AG04450 (cell line): ENCODE measurements around the gene UBE2H. TPM values are rescaled to one million over a fixed set of nuclear protein-coding genes. Genes with fewer than 3 reads are reported as not detected.

Source experiments
- CTCF ChIA-PET: fragments of 300-600, 350-600 bp; formaldehyde crosslinking; extraction: SDS; loops from one replicate; lab custom pipeline; 2022; ENCODE audit warnings: antibody characterized with exemption, inconsistent platforms; lab: Charles Lee
- POLR2A ChIA-PET: fragments of 350-600 bp; formaldehyde crosslinking; extraction: SDS; loops from one replicate; lab custom pipeline; 2021; ENCODE audit warnings: antibody characterized with exemption, inconsistent platforms; lab: Yijun Ruan, JAX
- DNase-seq: peaks from one replicate; pipeline ENCODE4 v3.0.0-alpha.2; 2011; ENCODE audit warnings: low read depth, low spot score
- H3K27ac ChIP-seq: one replicate; pipeline ENCODE4 v1.5.1; 2012; ENCODE audit warnings: low read depth, low read length, control low read depth
- H3K27me3 ChIP-seq: one replicate; pipeline ENCODE4 v1.6.0; 2012; ENCODE audit warnings: low read length; ENCODE audit not compliant: control insufficient read depth, insufficient read depth
- H3K4me3 ChIP-seq: 2 replicates; pipeline ENCODE4 v1.5.1; 2011; ENCODE audit warnings: mild to moderate bottlenecking, low read depth, low read length, control low read depth
- H3K9me3 ChIP-seq: 2 replicates; pipeline ENCODE4 v1.5.1; 2012; ENCODE audit warnings: low read length; ENCODE audit not compliant: control insufficient read depth, insufficient read depth
- polyA plus RNA-seq: library from polyadenylated mRNA; depleted of rRNA; stranded (reverse); fragments of >200 nt; gene quantifications from 2 replicates; pipeline ENCODE4 v1.2.3, GENCODE V29; 2011
- TF ChIP-seq, protein P1 (sequence below): IDR thresholded peaks from 2 replicates; pipeline ENCODE4 v1.5.1; 2011; ENCODE audit warnings: low read depth, low read length, control low read depth, inconsistent platforms

UBE2H gene
- polyA plus RNA-seq, 1 experiment, result 180 TPM

- Histone ChIP-seq H3K27me3 (no peaks in the 10 kb centered on the region), H3K4me3 (no peak overlapping the region), H3K27ac (no peak overlapping the region), H3K9me3 (no peaks in the 10 kb centered on the region)
- no peak for DNase-seq
- ChIA-PET CTCF (no interaction called here), POLR2A (interaction anchor here (0.5 kb wide), 1 partner anchor 660 kb away, joined by 3 read pairs; no protein-coding TSS in a partner anchor)
- TF ChIP-seq, protein P1, sequence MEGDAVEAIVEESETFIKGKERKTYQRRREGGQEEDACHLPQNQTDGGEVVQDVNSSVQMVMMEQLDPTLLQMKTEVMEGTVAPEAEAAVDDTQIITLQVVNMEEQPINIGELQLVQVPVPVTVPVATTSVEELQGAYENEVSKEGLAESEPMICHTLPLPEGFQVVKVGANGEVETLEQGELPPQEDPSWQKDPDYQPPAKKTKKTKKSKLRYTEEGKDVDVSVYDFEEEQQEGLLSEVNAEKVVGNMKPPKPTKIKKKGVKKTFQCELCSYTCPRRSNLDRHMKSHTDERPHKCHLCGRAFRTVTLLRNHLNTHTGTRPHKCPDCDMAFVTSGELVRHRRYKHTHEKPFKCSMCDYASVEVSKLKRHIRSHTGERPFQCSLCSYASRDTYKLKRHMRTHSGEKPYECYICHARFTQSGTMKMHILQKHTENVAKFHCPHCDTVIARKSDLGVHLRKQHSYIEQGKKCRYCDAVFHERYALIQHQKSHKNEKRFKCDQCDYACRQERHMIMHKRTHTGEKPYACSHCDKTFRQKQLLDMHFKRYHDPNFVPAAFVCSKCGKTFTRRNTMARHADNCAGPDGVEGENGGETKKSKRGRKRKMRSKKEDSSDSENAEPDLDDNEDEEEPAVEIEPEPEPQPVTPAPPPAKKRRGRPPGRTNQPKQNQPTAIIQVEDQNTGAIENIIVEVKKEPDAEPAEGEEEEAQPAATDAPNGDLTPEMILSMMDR, result no peak
Measured at GRCh38 chr7:129907122-129907736, 45.5 kb downstream of the UBE2H start.

DNA sequence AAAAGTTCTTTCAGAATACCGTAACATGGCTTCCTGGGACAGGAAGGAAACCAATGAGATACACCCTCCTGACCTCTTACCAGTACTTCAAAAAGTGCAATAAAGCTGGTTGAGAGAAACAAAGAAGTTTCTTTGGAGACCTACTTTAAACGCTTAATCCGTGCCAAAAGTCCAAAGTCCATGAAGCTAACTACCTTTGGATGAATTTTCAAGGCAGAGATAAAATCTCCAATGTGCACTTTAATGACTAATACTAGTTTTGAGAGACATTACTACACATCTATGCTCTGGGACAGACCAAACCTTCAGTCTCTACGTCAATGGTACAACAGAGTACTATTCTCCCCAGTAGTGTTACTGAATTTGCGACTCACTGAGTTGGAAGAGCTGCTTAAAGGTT, 46.1 kb downstream of the UBE2H start:
- Histone ChIP-seq H3K27me3 (no peaks in the 10 kb centered on the region), H3K27ac (no peak overlapping the region), H3K9me3 (no peaks in the 10 kb centered on the region), H3K4me3 (no peak overlapping the region)
- DNase-seq, result no peak
- ChIA-PET CTCF (interaction anchor here (0.7 kb wide), 1 partner anchor 77 kb away, joined by 3 read pairs; no protein-coding TSS in a partner anchor), POLR2A (no interaction called here)
- TF ChIP-seq, protein P1, result no peak

DNA sequence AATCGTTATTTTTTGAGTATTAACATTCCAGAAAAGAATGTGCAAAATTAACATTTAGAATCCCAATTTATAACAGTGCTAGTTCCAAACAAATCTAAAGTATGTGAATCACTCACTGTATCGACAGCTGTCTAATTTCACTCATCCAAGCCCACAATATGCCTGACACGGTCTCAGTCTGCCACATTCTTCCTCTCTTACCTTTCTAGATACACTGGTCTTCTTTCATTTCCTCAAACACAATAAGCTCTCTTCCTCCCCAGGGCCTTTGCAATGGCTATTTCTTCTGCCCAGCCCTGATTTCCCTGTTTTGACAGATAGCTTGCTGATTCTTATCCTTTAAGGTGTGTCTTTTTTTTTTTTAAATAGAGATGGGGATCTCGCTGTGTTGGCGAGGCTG, 48.8 kb downstream of the UBE2H start:
- Histone ChIP-seq H3K4me3 (no peak overlapping the region), H3K9me3 (no peaks in the 10 kb centered on the region), H3K27me3 (no peaks in the 10 kb centered on the region), H3K27ac (no peak overlapping the region)
- POLR2A ChIA-PET, result interaction anchor here (0.6 kb wide), 1 partner anchor 27 kb away, joined by 3 read pairs; no protein-coding TSS in a partner anchor
- DNase-seq, result no peak
- CTCF ChIA-PET, result no interaction called here
- TF ChIP-seq, protein P1, result no peak

DNA sequence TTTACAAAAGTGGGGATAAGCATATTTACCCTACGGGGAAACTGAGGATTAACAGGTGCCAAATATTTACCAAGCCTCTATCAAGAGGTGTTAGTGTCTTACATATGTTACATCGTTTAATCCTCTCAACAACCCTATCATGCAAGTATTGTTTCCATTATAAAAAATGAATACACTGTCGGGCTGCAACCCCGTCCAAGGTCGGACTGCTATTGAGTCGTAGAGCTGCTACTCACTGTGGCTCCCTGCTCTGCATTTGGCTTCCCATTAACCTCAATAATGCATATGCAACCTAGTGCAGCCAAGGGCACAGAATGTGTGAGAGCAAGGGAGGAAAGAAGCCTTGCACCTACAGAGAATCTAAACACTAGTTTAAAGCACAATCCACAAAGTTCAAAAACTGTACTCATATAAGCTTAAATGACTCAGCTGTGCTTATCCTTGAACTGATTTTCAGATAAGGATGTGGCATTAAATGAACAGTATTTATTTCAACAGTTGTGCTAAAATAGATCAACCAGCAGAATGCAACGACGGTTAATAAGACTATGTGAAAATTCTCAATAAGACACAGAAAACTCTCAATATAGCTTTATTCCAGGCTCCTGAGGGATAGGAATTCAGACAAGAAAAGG, 49.9 kb downstream of the UBE2H start:
- ChIA-PET CTCF (no interaction called here), POLR2A (no interaction called here)
- H3K27ac ChIP-seq, result no peak overlapping the region
- DNase-seq, result no peak
- TF ChIP-seq, protein P1, result no peak
- no peaks in the 10 kb centered on the region for H3K9me3 ChIP-seq
- H3K4me3 ChIP-seq, result no peak overlapping the region
- H3K27me3 ChIP-seq, result no peaks in the 10 kb centered on the region

- no peaks in the 10 kb centered on the region for H3K27me3 ChIP-seq
- ChIA-PET CTCF (no interaction called here), POLR2A (no interaction called here)
- no peak for DNase-seq
- H3K27ac ChIP-seq, result no peak overlapping the region
- TF ChIP-seq, protein P1, result no peak
- H3K9me3 ChIP-seq, result no peaks in the 10 kb centered on the region
- H3K4me3 ChIP-seq, result no peak overlapping the region
Measured at GRCh38 chr7:129898502-129899160, 54.1 kb downstream of the UBE2H start.
